Endothelial cell of umbilical vein (primary cell): ENCODE results near the gene CCDC39.

Experiments
- EZH2 ChIP-seq: IDR thresholded peaks from 2 replicates; pipeline ENCODE4 v1.6.1; 2012; ENCODE audit warnings: borderline replicate concordance, low read depth, mild to moderate bottlenecking, moderate library complexity, low read length, inconsistent platforms; ENCODE audit not compliant: severe bottlenecking
- FOS ChIP-seq: IDR thresholded peaks from 2 replicates; pipeline ENCODE4 v1.6.1; 2011; ENCODE audit warnings: mild to moderate bottlenecking, low read length, moderate library complexity, borderline replicate concordance; ENCODE audit not compliant: insufficient read depth
- JUN ChIP-seq: IDR thresholded peaks from 2 replicates; pipeline ENCODE4 v1.6.1; 2011; ENCODE audit warnings: borderline replicate concordance, low read depth; ENCODE audit not compliant: insufficient read length, insufficient read depth
- POLR2A ChIP-seq: IDR thresholded peaks from 2 replicates; pipeline ENCODE4 v1.6.1; 2012; ENCODE audit warnings: low read depth, mild to moderate bottlenecking, control low read depth, low read length
- POLR2AphosphoS5 ChIP-seq: IDR thresholded peaks from 2 replicates; pipeline ENCODE4 v1.6.1; 2012; ENCODE audit warnings: low read depth, mild to moderate bottlenecking, control low read depth, low read length, moderate library complexity; ENCODE audit not compliant: insufficient read depth
- TF ChIP-seq, protein P1 (sequence below), 2 donors: IDR thresholded peaks; 1 replicate in 1 of 2; 2 replicates in 1 of 2; pipeline ENCODE4 v1.5.1; 2011; ENCODE audit warnings: low read length in 2 of 2, mild to moderate bottlenecking in 2 of 2, moderate library complexity in 2 of 2, control low read depth in 1 of 2, inconsistent platforms in 1 of 2, low read depth in 1 of 2; ENCODE audit not compliant: insufficient read depth in 1 of 2; ENCODE audit errors: extremely low read depth in 1 of 2
- TF ChIP-seq, protein P2 (sequence below): IDR thresholded peaks from 2 replicates; pipeline ENCODE4 v1.6.1; 2011; ENCODE audit not compliant: insufficient read depth, insufficient read length

DNA sequence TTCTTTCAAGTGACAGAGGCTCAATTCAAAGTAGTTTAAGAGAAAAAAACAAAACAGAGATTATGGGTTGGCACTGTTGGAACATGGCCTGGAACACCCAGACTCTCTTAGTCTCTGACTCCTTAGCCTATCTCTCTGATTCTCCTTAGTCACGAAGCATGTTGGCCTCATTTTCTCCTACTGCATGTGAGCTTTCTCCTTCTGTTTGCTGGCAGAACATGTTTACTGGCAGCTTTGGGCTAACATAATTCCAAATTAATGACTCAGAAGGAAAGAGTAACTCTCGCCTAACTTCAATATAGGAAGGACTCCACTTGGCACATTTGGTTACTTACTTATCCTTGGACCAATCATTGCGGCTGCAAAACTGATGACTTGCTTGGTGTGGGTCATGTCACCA is 21.7 kb upstream of the CCDC39 start:
- TF ChIP-seq EZH2 = no peak
- no peak for TF ChIP-seq POLR2A
- TF ChIP-seq FOS = no peak
- TF ChIP-seq, protein P1, sequence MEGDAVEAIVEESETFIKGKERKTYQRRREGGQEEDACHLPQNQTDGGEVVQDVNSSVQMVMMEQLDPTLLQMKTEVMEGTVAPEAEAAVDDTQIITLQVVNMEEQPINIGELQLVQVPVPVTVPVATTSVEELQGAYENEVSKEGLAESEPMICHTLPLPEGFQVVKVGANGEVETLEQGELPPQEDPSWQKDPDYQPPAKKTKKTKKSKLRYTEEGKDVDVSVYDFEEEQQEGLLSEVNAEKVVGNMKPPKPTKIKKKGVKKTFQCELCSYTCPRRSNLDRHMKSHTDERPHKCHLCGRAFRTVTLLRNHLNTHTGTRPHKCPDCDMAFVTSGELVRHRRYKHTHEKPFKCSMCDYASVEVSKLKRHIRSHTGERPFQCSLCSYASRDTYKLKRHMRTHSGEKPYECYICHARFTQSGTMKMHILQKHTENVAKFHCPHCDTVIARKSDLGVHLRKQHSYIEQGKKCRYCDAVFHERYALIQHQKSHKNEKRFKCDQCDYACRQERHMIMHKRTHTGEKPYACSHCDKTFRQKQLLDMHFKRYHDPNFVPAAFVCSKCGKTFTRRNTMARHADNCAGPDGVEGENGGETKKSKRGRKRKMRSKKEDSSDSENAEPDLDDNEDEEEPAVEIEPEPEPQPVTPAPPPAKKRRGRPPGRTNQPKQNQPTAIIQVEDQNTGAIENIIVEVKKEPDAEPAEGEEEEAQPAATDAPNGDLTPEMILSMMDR (IDR thresholded peaks at IDR 0.05; ENCODE audit: extremely low read depth in 1 of 2, insufficient read depth in 1 of 2, low read depth in 1 of 2, low read length in 2 of 2) = no peak
- TF ChIP-seq, protein P2, sequence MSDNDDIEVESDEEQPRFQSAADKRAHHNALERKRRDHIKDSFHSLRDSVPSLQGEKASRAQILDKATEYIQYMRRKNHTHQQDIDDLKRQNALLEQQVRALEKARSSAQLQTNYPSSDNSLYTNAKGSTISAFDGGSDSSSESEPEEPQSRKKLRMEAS = no peak
- no peak for TF ChIP-seq JUN
- TF ChIP-seq POLR2AphosphoS5 = no peak
